Common myeloid progenitor, CD34-positive (primary cell): ENCODE data around the gene PGLYRP1.

Experiments used
- CTCF ChIA-PET: fragments of 350-600 bp; sonication (Branson Sonifier 250); formaldehyde crosslinking; loops from one replicate; lab custom pipeline; 2021; ENCODE audit warnings: antibody characterized with exemption; lab: Charles Lee
- POLR2A ChIA-PET: fragments of 350-600 bp; sonication (Branson Sonifier 250); formaldehyde crosslinking; loops from one replicate; lab custom pipeline; 2021; ENCODE audit warnings: antibody characterized with exemption; lab: Charles Lee
- DNase-seq, 3 donors: peaks; one replicate each; pipeline versions ENCODE4 v3.0.0 to v3.0.0-alpha.2; 2013
- H3K27ac ChIP-seq, 2 experiments: 1 replicate in 1 of 2; 2 replicates in 1 of 2; pipeline ENCODE4 v1.7.0; 2013; ENCODE audit warnings: inconsistent platforms in 2 of 2, low read length in 2 of 2, mild to moderate bottlenecking in 2 of 2, low read depth in 1 of 2, moderate library complexity in 1 of 2; ENCODE audit not compliant: severe bottlenecking in 2 of 2, insufficient read depth in 1 of 2, poor library complexity in 1 of 2
- H3K27me3 ChIP-seq, 5 experiments: replicated peaks in 2 of 5; 1 replicate in 3 of 5; 2 replicates in 2 of 5; pipeline versions ENCODE4 v1.6.1 to v1.7.0; 2013; ENCODE audit warnings: low read length in 4 of 5, mild to moderate bottlenecking in 2 of 5, moderate library complexity in 2 of 5, inconsistent platforms in 1 of 5; ENCODE audit not compliant: insufficient read depth in 5 of 5, control insufficient read depth in 4 of 5
- H3K36me3 ChIP-seq, 4 experiments: 1 replicate in 2 of 4; 2 replicates in 2 of 4; pipeline versions ENCODE4 v1.6.1 to v1.7.0; 2013; ENCODE audit warnings: low read length in 3 of 4, control low read depth in 1 of 4, mild to moderate bottlenecking in 1 of 4; ENCODE audit not compliant: control insufficient read depth in 4 of 4, insufficient read depth in 4 of 4
- H3K4me1 ChIP-seq, 4 experiments: 1 replicate in 3 of 4; 2 replicates in 1 of 4; pipeline versions ENCODE4 v1.6.1 to v1.7.1; 2013; ENCODE audit warnings: low read length in 3 of 4, mild to moderate bottlenecking in 3 of 4, control low read depth in 1 of 4, inconsistent platforms in 1 of 4, moderate library complexity in 1 of 4; ENCODE audit not compliant: control insufficient read depth in 4 of 4, insufficient read depth in 4 of 4; ENCODE audit errors: control extremely low read depth in 1 of 4
- H3K4me3 ChIP-seq, 7 experiments: 1 replicate in 4 of 7; 2 replicates in 3 of 7; pipeline versions ENCODE4 v1.5.1 to v1.7.0; 2013; ENCODE audit warnings: mild to moderate bottlenecking in 7 of 7, low read length in 6 of 7, moderate library complexity in 6 of 7, inconsistent platforms in 2 of 7, low read depth in 2 of 7, control low read depth in 1 of 7; ENCODE audit not compliant: insufficient read depth in 4 of 7, control insufficient read depth in 1 of 7; ENCODE audit errors: extremely low read depth in 1 of 7
- H3K9me3 ChIP-seq, 5 experiments: 1 replicate in 4 of 5; 2 replicates in 1 of 5; pipeline versions ENCODE4 v1.6.1 to v1.7.1; 2013; ENCODE audit warnings: low read length in 4 of 5, mild to moderate bottlenecking in 2 of 5, inconsistent platforms in 1 of 5, low read depth in 1 of 5, moderate library complexity in 1 of 5; ENCODE audit not compliant: control insufficient read depth in 4 of 5, insufficient read depth in 2 of 5; ENCODE audit errors: control extremely low read depth in 1 of 5
- WGBS: methylation state at CpG from one replicate; pipeline ENCODE4 v1.1.5; 2013; ENCODE audit not compliant: insufficient coverage; 5-methylcytosine and 5-hydroxymethylcytosine counted together

The PGLYRP1 gene

GRCh38 chr19:46033401-46033800 is 10.5 kb upstream of the PGLYRP1 start:
- CTCF ChIA-PET, result interaction anchor here (0.6 to 2.7 kb wide), 5 partner anchors 10 to 373 kb away, joined by 4 to 14 read pairs (median 5); no protein-coding TSS in a partner anchor
- no peaks in the 10 kb centered on the region for H3K36me3 ChIP-seq
- H3K4me3 ChIP-seq, result no peak overlapping the region
- peaks cover 0 to 8% (median 2%) of the 10 kb centered on the region in 5 experiments for H3K9me3 ChIP-seq
- H3K27me3 ChIP-seq, result peaks cover 0 to 45% (median 5%) of the 10 kb centered on the region in 5 experiments
- H3K27ac ChIP-seq, result no peak overlapping the region
- 90% methylated on average over 11 of the region's 11 CpGs for WGBS
- POLR2A ChIA-PET, result no interaction called here
- DNase-seq, result no peak
- H3K4me1 ChIP-seq, result no peaks in the 10 kb centered on the region

- DNase-seq, result no peak
- H3K4me1 ChIP-seq, result no peaks in the 10 kb centered on the region
- no peak overlapping the region for H3K4me3 ChIP-seq
- WGBS, result 75% methylated on average over 2 of the region's 3 CpGs
- ChIA-PET POLR2A (no interaction called here), CTCF (interaction anchor here (0.6 to 2.7 kb wide), 4 partner anchors 11 to 233 kb away, joined by 3 to 14 read pairs (median 6); no protein-coding TSS in a partner anchor)
- no peaks in the 10 kb centered on the region for H3K36me3 ChIP-seq
- H3K9me3 ChIP-seq, result peaks cover 0 to 8% (median 2%) of the 10 kb centered on the region in 5 experiments
- H3K27me3 ChIP-seq, result peaks cover 0 to 48% (median 7%) of the 10 kb centered on the region in 5 experiments
- no peak overlapping the region for H3K27ac ChIP-seq
These were observed 9.8 kb upstream of the PGLYRP1 start for GRCh38 chr19:46032597-46033025.

- CTCF ChIA-PET, result interaction anchor here (0.6 to 2.7 kb wide), 6 partner anchors 12 to 283 kb away, joined by 3 to 14 read pairs (median 4); no protein-coding TSS in a partner anchor
- POLR2A ChIA-PET, result no interaction called here
- WGBS, result 100% methylated on average over 4 of the region's 5 CpGs
- H3K36me3 ChIP-seq, result no peaks in the 10 kb centered on the region
- H3K4me3 ChIP-seq, result no peak overlapping the region
- peaks cover 0 to 7% (median 2%) of the 10 kb centered on the region in 5 experiments for H3K9me3 ChIP-seq
- H3K4me1 ChIP-seq, result no peaks in the 10 kb centered on the region
- H3K27ac ChIP-seq, result no peak overlapping the region
- H3K27me3 ChIP-seq, result peaks cover 0 to 49% (median 7%) of the 10 kb centered on the region in 5 experiments
- no peak for DNase-seq
These were observed 9.1 kb upstream of the PGLYRP1 start for GRCh38 chr19:46031781-46032596.

- Histone ChIP-seq H3K27ac (no peak overlapping the region), H3K36me3 (no peaks in the 10 kb centered on the region), H3K4me1 (no peaks in the 10 kb centered on the region), H3K4me3 (no peak overlapping the region), H3K9me3 (peaks cover 0 to 7% (median 2%) of the 10 kb centered on the region in 5 experiments), H3K27me3 (peaks cover 0 to 53% (median 7%) of the 10 kb centered on the region in 5 experiments)
- ChIA-PET POLR2A (no interaction called here), CTCF (interaction anchor here (1.0 to 1.4 kb wide), 2 partner anchors 12 to 284 kb away, joined by 3 read pairs; no protein-coding TSS in a partner anchor)
- no peak for DNase-seq
- 92% methylated on average over 8 of the region's 12 CpGs for WGBS
These were observed 8.1 kb upstream of the PGLYRP1 start for GRCh38 chr19:46030812-46031550.

GRCh38 chr19:46025835-46026234 is 3.0 kb upstream of the PGLYRP1 start:
- no peaks in the 10 kb centered on the region for H3K36me3 ChIP-seq
- ChIA-PET POLR2A (no interaction called here), CTCF (interaction anchor here (1.0 to 5.2 kb wide), 7 partner anchors 20 to 240 kb away, joined by 3 to 36 read pairs (median 4); no protein-coding TSS in a partner anchor)
- peaks cover 0 to 1% (median 0%) of the 10 kb centered on the region in 5 experiments for H3K9me3 ChIP-seq
- no peak overlapping the region for H3K4me3 ChIP-seq
- peaks cover 0 to 62% (median 21%) of the 10 kb centered on the region in 5 experiments for H3K27me3 ChIP-seq
- peaks cover 0 to 5% (median 0%) of the 10 kb centered on the region in 4 experiments for H3K4me1 ChIP-seq
- peak in 1 of 3 donors; percentile 21 for DNase-seq
- 0% methylated on average over 1 of the region's 3 CpGs for WGBS
- H3K27ac ChIP-seq, result no peak overlapping the region

GRCh38 chr19:46023311-46023779 is 492 bp upstream of the PGLYRP1 start:
- ChIA-PET CTCF (interaction anchor here (1.5 kb wide), 1 partner anchor 19 kb away, joined by 3 read pairs; no protein-coding TSS in a partner anchor), POLR2A (no interaction called here)
- peaks cover 0 to 5% (median 0%) of the 10 kb centered on the region in 4 experiments for H3K4me1 ChIP-seq
- H3K4me3 ChIP-seq, result no peak overlapping the region
- no peak overlapping the region for H3K27ac ChIP-seq
- peaks cover 0 to 2% (median 0%) of the 10 kb centered on the region in 4 experiments for H3K36me3 ChIP-seq
- WGBS, result 47% methylated on average over 6 of the region's 11 CpGs
- DNase-seq, result no peak
- peaks cover 0 to 1% (median 0%) of the 10 kb centered on the region in 5 experiments for H3K9me3 ChIP-seq
- H3K27me3 ChIP-seq, result peaks cover 0 to 59% (median 19%) of the 10 kb centered on the region in 5 experiments
